Endothelial cell (in vitro differentiated cells): Measurements from ENCODE around the gene KATNAL1. TPM values are rescaled to one million over a fixed set of nuclear protein-coding genes. Genes with fewer than 3 reads are reported as not detected.

ENCODE experiments used
- DNase-seq: peaks from one replicate; pipeline ENCODE4 v3.0.0; 2021; ENCODE audit warnings: low spot score
- H3K27ac Mint-ChIP-seq: one replicate; pipeline ENCODE4 v1.8.0; 2021; ENCODE audit warnings: mixed read lengths, inconsistent platforms; ENCODE audit not compliant: unreplicated experiment
- H3K27me3 Mint-ChIP-seq: one replicate; pipeline ENCODE4 v1.8.0; 2021; ENCODE audit warnings: mild to moderate bottlenecking, moderate library complexity, mixed read lengths, inconsistent platforms; ENCODE audit not compliant: unreplicated experiment
- H3K36me3 Mint-ChIP-seq: one replicate; pipeline ENCODE4 v1.8.0; 2021; ENCODE audit warnings: mild to moderate bottlenecking, low read depth, mixed read lengths, inconsistent platforms; ENCODE audit not compliant: unreplicated experiment
- H3K4me1 Mint-ChIP-seq: one replicate; pipeline ENCODE4 v1.8.0; 2021; ENCODE audit warnings: mild to moderate bottlenecking, mixed read lengths, inconsistent platforms; ENCODE audit not compliant: unreplicated experiment
- H3K4me3 Mint-ChIP-seq: one replicate; pipeline ENCODE4 v1.8.0; 2021; ENCODE audit warnings: mild to moderate bottlenecking, mixed read lengths, inconsistent platforms; ENCODE audit not compliant: unreplicated experiment
- H3K9me3 Mint-ChIP-seq: one replicate; pipeline ENCODE4 v1.8.0; 2021; ENCODE audit warnings: mixed read lengths, inconsistent platforms; ENCODE audit not compliant: unreplicated experiment
- total RNA-seq: library from RNA; stranded (reverse); fragmentation: NEBNext Ultra II Directional; extraction: Animal tissue kit (Norgen Biotek cat#: 25700); gene quantifications from one replicate; pipeline ENCODE4 v1.2.1, GENCODE V29; 2021; ENCODE audit not compliant: unreplicated experiment
- TF ChIP-seq, protein P1 (sequence below): fragments of 200-600 bp; sonication (generic); IDR thresholded peaks from one replicate; pipeline ENCODE4 v1.5.0; 2021; ENCODE audit warnings: antibody characterized with exemption; ENCODE audit not compliant: unreplicated experiment

Gene KATNAL1
- total RNA-seq, 1 donor from 2014 or later = 18.3 TPM

DNA sequence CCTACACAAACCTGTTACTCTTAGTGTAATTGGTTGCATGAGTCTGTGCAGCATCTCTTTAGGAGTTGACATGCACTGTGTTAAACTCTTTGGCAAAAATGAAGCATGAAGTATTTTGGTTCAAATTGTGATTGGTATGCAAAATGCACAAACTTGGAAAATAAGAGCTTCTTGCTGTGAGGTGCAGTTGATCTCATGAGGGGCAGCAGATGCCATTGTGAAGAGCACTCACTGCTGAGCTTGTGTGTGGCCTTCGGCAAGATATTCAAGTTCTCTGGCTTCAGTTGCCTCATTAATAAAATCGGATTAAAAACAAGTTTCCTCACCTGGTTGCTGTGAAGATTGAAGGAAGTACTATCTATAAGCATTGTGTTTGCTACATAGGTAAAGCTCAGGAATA lies 142.3 kb downstream of the KATNAL1 start:
- peaks cover 8% of the 10 kb centered on the region for H3K4me1 Mint-ChIP-seq
- no peak overlapping the region for H3K27ac Mint-ChIP-seq
- H3K9me3 Mint-ChIP-seq = no peaks in the 10 kb centered on the region
- no peaks in the 10 kb centered on the region for H3K36me3 Mint-ChIP-seq
- H3K4me3 Mint-ChIP-seq = no peak overlapping the region
- DNase-seq = no peak
- no peaks in the 10 kb centered on the region for H3K27me3 Mint-ChIP-seq
- TF ChIP-seq, protein P1, sequence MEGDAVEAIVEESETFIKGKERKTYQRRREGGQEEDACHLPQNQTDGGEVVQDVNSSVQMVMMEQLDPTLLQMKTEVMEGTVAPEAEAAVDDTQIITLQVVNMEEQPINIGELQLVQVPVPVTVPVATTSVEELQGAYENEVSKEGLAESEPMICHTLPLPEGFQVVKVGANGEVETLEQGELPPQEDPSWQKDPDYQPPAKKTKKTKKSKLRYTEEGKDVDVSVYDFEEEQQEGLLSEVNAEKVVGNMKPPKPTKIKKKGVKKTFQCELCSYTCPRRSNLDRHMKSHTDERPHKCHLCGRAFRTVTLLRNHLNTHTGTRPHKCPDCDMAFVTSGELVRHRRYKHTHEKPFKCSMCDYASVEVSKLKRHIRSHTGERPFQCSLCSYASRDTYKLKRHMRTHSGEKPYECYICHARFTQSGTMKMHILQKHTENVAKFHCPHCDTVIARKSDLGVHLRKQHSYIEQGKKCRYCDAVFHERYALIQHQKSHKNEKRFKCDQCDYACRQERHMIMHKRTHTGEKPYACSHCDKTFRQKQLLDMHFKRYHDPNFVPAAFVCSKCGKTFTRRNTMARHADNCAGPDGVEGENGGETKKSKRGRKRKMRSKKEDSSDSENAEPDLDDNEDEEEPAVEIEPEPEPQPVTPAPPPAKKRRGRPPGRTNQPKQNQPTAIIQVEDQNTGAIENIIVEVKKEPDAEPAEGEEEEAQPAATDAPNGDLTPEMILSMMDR = no peak

DNA sequence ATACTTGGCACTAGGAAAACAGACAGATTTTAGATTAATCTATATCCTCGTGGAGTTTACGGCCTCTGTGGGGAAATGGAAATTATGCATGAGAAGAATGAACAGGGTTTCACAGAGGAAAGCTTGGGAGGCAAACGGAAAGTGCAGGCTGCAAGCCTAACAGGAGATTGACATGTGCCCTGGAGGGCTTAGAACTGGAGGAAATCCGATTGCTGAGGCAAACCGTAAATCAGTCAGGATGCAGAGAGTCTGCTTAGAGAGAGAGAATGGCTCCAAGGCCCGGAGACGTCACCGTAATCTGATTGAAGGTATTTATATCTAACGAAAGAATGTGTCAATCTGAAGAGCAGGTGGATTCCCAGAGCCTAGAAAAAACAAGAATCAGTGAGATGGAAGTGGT lies 143.2 kb downstream of the KATNAL1 start:
- no peak for DNase-seq
- Mint-ChIP-seq H3K9me3 (no peaks in the 10 kb centered on the region), H3K27ac (no peak overlapping the region), H3K4me1 (peaks cover 8% of the 10 kb centered on the region), H3K4me3 (no peak overlapping the region), H3K27me3 (no peaks in the 10 kb centered on the region), H3K36me3 (no peaks in the 10 kb centered on the region)
- TF ChIP-seq, protein P1 = no peak

DNA sequence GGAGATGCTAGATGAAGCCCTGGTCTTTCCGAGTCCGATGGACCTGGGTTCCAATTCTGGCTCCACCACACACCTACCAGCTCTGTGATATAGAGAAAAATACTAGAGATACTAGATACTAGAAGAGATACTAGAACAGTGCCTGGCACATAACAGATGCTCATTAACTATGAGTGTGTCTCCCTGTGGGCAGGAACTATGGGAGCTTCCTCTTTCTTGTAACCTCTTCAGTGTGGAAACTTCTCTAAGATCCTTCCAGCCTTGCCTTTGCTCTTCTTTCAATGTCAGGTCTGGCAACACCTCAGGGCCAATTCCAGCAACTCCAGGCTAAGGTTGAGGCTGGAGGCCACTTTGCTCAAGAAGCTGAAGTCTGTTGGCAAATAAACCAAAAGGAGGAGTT lies 143.9 kb downstream of the KATNAL1 start:
- Mint-ChIP-seq H3K27me3 (no peaks in the 10 kb centered on the region), H3K36me3 (no peaks in the 10 kb centered on the region), H3K27ac (no peak overlapping the region), H3K4me3 (no peak overlapping the region), H3K9me3 (no peaks in the 10 kb centered on the region), H3K4me1 (peaks cover 8% of the 10 kb centered on the region)
- TF ChIP-seq, protein P1 = no peak
- DNase-seq = no peak

DNA sequence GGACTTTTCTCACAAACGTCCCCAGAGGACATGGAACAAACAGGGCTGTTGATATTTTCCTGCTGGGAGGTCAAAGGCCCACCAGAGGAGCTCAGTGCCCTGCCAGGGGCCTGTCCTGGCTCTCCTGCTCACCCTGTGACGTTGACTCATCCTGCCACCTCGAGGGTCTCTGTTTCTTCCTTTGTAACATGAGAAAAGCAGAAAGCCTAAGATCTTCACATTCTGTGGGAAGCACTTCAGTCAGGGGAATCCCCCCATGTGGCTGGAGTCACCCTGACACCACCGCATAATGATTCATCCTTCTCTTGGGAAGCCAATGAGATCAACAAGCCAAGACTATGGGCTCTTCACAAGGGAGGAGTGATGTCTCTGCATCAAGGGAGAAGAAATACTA lies 147.9 kb downstream of the KATNAL1 start:
- no peaks in the 10 kb centered on the region for H3K27me3 Mint-ChIP-seq
- peaks cover 2% of the 10 kb centered on the region for H3K4me1 Mint-ChIP-seq
- H3K9me3 Mint-ChIP-seq = no peaks in the 10 kb centered on the region
- no peak overlapping the region for H3K4me3 Mint-ChIP-seq
- DNase-seq = no peak
- H3K36me3 Mint-ChIP-seq = no peaks in the 10 kb centered on the region
- TF ChIP-seq, protein P1 = no peak
- H3K27ac Mint-ChIP-seq = no peak overlapping the region

DNA sequence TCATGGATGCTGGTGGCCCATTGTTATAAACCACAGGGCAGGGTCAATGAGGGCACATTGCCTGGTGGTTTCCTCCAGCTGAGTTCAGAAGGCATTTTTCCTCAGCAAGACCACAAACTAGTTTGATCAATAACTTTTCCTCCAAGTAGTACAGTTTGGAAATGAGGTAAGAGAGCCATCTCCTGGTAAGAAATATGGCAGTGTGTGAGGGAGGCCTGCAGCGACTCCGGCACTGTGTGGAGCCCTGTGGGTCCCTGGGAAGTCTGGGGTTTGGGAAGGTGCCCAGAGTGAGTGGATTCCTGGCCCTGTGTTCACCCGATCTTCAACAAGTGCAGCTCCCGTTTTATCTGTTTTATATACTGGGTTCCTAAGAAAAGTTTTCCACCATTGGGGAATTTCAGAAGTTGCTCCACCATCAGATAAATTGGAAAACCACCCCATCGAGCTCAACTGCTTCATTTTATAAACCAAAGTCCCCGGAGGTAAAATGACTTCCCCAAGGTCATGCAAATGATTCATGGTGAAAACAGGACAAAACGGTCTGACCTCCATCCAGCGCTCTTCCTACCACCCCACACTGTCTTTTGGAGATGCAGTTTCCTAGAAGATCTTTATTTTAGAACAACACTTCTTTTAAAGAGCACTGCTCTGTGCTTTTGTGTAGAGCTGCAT lies 148.4 kb downstream of the KATNAL1 start:
- Mint-ChIP-seq H3K27ac (no peak overlapping the region), H3K27me3 (no peaks in the 10 kb centered on the region), H3K4me3 (no peak overlapping the region), H3K36me3 (no peaks in the 10 kb centered on the region), H3K9me3 (no peaks in the 10 kb centered on the region), H3K4me1 (peaks cover 2% of the 10 kb centered on the region)
- TF ChIP-seq, protein P1 = no peak
- DNase-seq = no peak
